Ovary (tissue), 3 donors: ENCODE measurements around the gene POGLUT2.

Experiments used
- EP300 ChIP-seq: sonication (generic); formaldehyde crosslinking; IDR thresholded peaks from one replicate; pipeline ENCODE4 v1.6.1; 2017; ENCODE audit warnings: antibody characterized with exemption
- POLR2A ChIP-seq: fragments of 450-650 bp; IDR thresholded peaks from one replicate; pipeline ENCODE4 v1.6.1; 2017; ENCODE audit warnings: antibody characterized with exemption, mild to moderate bottlenecking, moderate library complexity
- TF ChIP-seq, protein P1 (sequence below), 3 donors: fragments of 450-650 bp in 2 of 3; fragments of 200-600 bp in 1 of 3; IDR thresholded peaks; one replicate each; pipeline versions ENCODE4 v1.5.1 to v1.8.0; 2016 to 2022; ENCODE audit warnings: antibody characterized with exemption in 3 of 3, mild to moderate bottlenecking in 1 of 3
- donor health status: DM: no; HTN: no; CAD: no.

- TF ChIP-seq, protein P1, sequence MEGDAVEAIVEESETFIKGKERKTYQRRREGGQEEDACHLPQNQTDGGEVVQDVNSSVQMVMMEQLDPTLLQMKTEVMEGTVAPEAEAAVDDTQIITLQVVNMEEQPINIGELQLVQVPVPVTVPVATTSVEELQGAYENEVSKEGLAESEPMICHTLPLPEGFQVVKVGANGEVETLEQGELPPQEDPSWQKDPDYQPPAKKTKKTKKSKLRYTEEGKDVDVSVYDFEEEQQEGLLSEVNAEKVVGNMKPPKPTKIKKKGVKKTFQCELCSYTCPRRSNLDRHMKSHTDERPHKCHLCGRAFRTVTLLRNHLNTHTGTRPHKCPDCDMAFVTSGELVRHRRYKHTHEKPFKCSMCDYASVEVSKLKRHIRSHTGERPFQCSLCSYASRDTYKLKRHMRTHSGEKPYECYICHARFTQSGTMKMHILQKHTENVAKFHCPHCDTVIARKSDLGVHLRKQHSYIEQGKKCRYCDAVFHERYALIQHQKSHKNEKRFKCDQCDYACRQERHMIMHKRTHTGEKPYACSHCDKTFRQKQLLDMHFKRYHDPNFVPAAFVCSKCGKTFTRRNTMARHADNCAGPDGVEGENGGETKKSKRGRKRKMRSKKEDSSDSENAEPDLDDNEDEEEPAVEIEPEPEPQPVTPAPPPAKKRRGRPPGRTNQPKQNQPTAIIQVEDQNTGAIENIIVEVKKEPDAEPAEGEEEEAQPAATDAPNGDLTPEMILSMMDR (IDR thresholded peaks at IDR 0.05), result no peak
- TF ChIP-seq POLR2A, result no peak
- no peak for TF ChIP-seq EP300
Measured at GRCh38 chr13:102774214-102774568, 24.6 kb downstream of the POGLUT2 start.
